Measurements from ENCODE around the gene PLXNC1.

The PLXNC1 gene

GRCh38 chr12:94326727-94327126 is 178.3 kb downstream of the PLXNC1 start:
- in situ Hi-C loops (cut with MboI; ENCODE audit: low sequenced_read_pairs), result no loop called here

- in situ Hi-C loops (cut with MboI; ENCODE audit: low sequenced_read_pairs), result no loop called here
Measured at GRCh38 chr12:94327809-94328208, 179.4 kb downstream of the PLXNC1 start.

- in situ Hi-C loops (cut with MboI; ENCODE audit: low sequenced_read_pairs), result no loop called here
Measured at GRCh38 chr12:94329366-94329765, 181.0 kb downstream of the PLXNC1 start.

DNA sequence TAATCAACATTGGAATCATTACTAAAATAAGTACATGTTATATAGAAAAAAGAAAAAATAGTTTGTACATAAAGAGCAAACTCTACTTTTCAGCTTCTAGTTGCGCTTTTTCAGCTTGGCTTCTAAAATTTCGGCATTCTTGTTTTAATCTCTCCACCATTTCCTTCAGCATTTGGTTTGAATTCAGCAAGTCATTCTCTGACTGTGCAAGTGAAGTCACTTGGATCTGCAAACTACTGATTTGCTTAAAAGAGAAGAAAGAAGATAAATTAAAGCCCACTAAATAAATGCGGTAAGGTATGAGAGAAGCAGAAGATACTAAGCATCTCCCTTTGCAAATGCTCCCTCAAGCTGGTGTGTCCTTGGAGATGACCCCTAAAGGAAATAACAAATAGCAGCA is 185.0 kb downstream of the PLXNC1 start:
- in situ Hi-C loops (cut with MboI; ENCODE audit: low sequenced_read_pairs), result no loop called here

DNA sequence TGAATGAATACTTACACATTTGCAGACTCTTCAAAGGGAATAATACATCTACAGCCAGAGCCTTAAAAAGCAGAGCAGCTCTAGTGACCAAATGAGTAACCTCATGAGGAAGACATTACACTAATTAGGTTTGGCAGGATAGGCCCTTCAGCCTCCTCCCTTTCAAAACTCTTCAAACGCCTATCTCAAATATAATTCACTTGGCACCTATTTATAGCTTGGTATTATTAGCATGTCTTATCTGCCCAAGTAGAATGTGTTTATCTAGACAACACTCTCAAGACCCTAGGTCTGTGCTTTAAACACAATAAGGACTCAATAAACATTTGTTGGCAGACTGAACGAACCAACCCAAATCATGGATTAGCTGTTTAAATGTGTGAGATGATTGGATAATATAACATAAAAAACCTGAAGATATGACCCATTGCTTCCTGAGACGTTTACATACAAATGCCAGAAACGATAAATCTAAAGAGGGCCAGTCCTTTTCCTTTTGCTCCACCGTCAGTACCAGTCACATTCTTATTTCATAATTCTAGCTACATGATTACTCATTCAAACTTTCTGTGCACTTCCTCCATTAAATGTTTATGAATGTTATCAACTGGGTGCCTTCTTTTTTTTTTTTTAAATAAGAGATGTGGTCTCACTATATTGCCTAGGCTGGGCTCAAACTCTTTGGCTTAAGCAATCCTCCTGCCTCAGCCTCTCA is 188.0 kb downstream of the PLXNC1 start:
- in situ Hi-C loops (cut with MboI; ENCODE audit: low sequenced_read_pairs), result no loop called here

GRCh38 chr12:94338006-94338794 is 189.8 kb downstream of the PLXNC1 start:
- in situ Hi-C loops (cut with MboI; ENCODE audit: low sequenced_read_pairs), result no loop called here

- in situ Hi-C loops (cut with MboI; ENCODE audit: low sequenced_read_pairs), result no loop called here
Measured at GRCh38 chr12:94340573-94340972, 192.2 kb downstream of the PLXNC1 start.

DNA sequence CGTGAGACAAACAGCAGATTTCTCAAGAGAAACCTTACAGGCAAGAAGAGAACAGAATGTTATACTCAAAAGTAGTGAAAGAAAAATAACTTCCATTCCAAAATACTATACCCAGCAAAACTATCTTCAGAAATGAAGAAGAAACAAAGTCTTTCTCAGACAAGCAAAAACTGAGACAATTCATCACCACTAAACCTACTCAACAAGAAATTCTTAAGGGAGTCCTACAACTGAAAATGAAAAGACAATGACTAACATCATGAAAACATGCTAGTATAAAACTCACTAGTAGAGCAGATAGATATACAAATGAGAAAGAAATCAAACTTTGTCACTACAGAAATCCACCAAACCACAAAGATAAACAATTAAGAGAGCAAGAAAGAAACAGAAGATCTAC is 204.8 kb downstream of the PLXNC1 start:
- in situ Hi-C loops (cut with MboI; ENCODE audit: low sequenced_read_pairs), result no loop called here

Measured in HL-60/S4 treated with phorbol 12-myristate 13-acetate at 8.2 ng/mL for 4 days and 3 days (cell line).